RWPE1 (cell line): ENCODE measurements around the gene FAM3C.

Source experiments
- CTCF ChIA-PET: fragments of 350-600 bp; sonication (Branson Sonifier 250); formaldehyde crosslinking; extraction: SDS; loops from one replicate; lab custom pipeline; 2021; lab: Yijun Ruan, JAX
- POLR2A ChIA-PET: fragments of 400-600 bp; formaldehyde crosslinking; extraction: SDS; loops from one replicate; lab custom pipeline; 2020; ENCODE audit warnings: antibody characterized with exemption; ENCODE audit not compliant: low non-redundant PET; lab: Yijun Ruan, JAX
- DNase-seq: peaks from one replicate; pipeline ENCODE4 v3.0.0; 2012; ENCODE audit warnings: low spot score
- H3K27ac ChIP-seq: fragments of 450-650 bp; 2 replicates; pipeline ENCODE4 v1.5.1; 2017
- TF ChIP-seq, protein P1 (sequence below): fragments of 450-650 bp; conservative IDR thresholded peaks from 2 replicates; pipeline ENCODE4 v1.5.1; 2017; ENCODE audit warnings: low read depth, mild to moderate bottlenecking

The FAM3C gene

DNA sequence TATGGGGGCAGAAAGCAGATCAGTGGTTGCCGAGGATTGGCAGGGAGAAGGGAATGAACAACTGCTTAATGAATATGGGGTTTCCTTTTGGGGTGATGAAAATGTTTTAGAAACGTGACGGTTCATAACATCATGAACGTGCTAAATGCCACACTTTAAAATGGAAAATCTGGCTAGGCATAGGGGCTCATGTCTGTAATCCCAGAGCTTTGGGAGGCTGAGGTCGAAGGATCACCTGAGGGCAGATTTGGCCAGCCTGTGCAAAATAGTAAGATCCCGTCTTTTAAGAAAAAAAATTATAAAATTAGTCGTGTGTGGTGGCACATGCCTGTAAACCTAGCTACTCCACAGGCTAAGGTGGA lies 3.1 kb downstream of the FAM3C start:
- CTCF ChIA-PET, result interaction anchor here (0.7 kb wide), 1 partner anchor 13 kb away, joined by 3 read pairs; no protein-coding TSS in a partner anchor
- POLR2A ChIA-PET, result no interaction called here
- no peak for DNase-seq
- H3K27ac ChIP-seq, result no peak overlapping the region
- TF ChIP-seq, protein P1, sequence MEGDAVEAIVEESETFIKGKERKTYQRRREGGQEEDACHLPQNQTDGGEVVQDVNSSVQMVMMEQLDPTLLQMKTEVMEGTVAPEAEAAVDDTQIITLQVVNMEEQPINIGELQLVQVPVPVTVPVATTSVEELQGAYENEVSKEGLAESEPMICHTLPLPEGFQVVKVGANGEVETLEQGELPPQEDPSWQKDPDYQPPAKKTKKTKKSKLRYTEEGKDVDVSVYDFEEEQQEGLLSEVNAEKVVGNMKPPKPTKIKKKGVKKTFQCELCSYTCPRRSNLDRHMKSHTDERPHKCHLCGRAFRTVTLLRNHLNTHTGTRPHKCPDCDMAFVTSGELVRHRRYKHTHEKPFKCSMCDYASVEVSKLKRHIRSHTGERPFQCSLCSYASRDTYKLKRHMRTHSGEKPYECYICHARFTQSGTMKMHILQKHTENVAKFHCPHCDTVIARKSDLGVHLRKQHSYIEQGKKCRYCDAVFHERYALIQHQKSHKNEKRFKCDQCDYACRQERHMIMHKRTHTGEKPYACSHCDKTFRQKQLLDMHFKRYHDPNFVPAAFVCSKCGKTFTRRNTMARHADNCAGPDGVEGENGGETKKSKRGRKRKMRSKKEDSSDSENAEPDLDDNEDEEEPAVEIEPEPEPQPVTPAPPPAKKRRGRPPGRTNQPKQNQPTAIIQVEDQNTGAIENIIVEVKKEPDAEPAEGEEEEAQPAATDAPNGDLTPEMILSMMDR, result no peak

DNA sequence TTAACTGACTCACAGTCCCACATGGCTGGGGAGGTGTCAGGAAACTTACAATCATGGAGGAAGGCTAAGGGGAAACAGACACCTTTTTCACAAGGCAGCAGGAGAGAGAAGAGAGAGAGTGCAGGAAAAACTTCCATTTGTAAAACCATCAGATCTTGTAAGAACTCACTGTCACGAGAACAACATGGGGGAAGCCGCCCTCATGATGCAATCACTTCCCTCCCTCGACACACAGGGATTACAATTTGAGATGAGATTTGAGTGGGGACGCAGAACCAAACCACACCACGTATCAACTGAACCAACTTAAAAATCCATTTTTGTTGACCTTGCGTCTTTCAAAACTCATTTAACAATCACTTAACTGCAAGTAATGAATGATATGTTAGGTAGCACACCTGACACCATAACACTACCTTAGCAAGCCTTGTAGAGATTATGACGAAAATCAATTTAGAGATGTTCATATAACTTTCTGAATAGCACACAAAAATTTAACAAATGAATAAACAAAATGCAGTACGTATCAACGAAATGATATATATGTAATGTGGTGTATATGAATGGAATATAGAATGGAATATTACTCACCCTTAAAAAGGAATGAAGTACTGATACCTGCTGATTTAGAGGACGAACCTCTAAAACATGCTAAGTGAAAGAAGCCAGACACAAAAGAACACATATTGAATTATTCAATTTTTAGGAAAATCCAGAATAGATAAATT lies 3.7 kb downstream of the FAM3C start:
- POLR2A ChIA-PET, result no interaction called here
- no peak overlapping the region for H3K27ac ChIP-seq
- TF ChIP-seq, protein P1, result no peak
- CTCF ChIA-PET, result no interaction called here
- DNase-seq, result no peak

DNA sequence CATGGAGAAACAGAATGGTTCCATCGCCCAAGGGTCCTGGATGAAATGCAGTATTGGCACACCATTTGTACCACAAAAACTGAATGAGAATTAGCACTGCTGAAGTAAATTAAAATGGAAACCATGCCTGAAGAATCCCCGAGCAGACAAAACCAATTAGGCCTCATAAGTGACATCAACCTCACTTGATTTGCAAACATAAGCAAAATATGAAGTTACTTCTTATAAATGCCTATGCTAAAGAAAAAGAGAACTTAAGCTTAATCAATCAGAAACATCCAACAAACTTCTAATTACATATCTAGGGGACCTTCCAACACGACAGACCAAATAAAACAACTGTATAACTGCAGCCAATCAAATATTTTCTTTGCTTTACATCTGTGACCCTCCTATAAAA lies 4.4 kb downstream of the FAM3C start:
- ChIA-PET POLR2A (interaction anchor here (0.6 kb wide), 1 partner anchor 110 kb away, joined by 4 read pairs; no protein-coding TSS in a partner anchor), CTCF (no interaction called here)
- TF ChIP-seq, protein P1, result no peak
- no peak overlapping the region for H3K27ac ChIP-seq
- DNase-seq, result no peak

DNA sequence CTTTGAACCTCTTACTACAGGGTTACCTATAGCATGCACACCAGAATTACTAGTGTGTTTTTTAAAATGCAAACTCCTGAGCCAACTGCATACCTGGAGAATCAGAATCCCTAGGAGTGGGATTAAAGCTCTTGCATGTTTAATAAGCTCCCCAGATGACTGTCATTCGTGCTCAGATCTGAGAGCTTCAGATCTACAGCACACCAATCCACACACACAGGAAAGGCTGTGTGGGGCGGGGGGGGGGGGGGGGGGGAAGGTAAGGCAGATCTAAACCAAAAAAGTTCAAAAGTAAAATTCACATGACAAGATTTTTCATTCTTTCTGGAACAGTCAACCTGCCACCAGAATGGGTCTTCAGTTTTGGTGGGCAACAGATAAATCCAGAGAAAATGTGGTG lies 5.5 kb downstream of the FAM3C start:
- no peak for DNase-seq
- POLR2A ChIA-PET, result no interaction called here
- TF ChIP-seq, protein P1, result no peak
- no peak overlapping the region for H3K27ac ChIP-seq
- CTCF ChIA-PET, result no interaction called here

DNA sequence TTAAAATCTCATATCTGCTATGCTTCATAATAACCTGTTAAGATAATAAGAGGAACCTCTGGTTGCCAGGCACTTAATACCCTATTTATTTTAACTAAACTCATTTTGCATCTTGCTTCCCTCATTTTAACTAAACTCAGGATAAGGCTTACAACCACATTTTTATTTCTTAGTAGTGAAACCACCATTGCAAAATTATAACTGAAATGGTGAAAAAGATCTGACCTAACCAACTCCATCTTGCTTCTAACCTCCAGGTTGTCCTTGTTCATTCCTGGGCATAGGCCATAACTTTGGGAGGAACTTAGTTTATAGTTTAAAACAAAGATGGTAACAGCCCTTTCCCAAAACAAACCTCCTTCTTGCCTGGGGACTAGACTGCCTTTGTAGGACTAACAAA lies 6.0 kb downstream of the FAM3C start:
- H3K27ac ChIP-seq, result no peak overlapping the region
- POLR2A ChIA-PET, result no interaction called here
- no peak for DNase-seq
- CTCF ChIA-PET, result no interaction called here
- TF ChIP-seq, protein P1, result no peak

DNA sequence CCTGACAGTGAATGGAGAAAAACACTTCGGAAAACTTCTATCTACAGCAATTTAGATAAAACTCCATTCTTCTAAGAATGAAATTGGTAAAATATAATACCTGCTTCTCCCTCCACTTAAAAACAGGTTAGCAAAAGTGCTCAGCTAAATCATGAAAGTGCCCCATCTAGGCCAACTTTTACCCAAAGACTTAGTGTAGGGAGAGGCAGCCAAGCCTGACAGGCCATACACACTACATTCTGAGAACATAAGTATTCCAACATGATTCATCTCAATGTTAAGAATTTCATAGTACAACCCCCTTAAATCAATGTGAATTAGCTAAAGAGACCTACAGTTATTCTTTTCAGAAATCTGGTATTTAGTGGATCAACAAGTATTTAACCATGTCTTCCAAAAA lies 7.2 kb downstream of the FAM3C start:
- CTCF ChIA-PET, result interaction anchor here (0.7 kb wide), 2 partner anchors 594 to 606 kb away, joined by 3 to 4 read pairs; no protein-coding TSS in a partner anchor
- no peak overlapping the region for H3K27ac ChIP-seq
- TF ChIP-seq, protein P1, result no peak
- POLR2A ChIA-PET, result no interaction called here
- DNase-seq, result no peak
